Keratinocyte (primary cell): ENCODE results near the gene TRMT5. TPM values are rescaled to one million over a fixed set of nuclear protein-coding genes. Genes with fewer than 3 reads are reported as not detected.

Source experiments
- DNase-seq: peaks from one replicate; pipeline ENCODE4 v3.0.0-alpha.2; 2011; ENCODE audit warnings: low read depth, missing footprints, low spot score
- FAIRE-seq: peaks from 2 replicates; lab custom pipeline; 2011; peaks lifted over from hg19 to GRCh38; lab: Jason Lieb, UNC
- H2AFZ ChIP-seq: 2 replicates; pipeline ENCODE4 v1.6.0; 2012; ENCODE audit warnings: low read length, control low read depth, inconsistent platforms; ENCODE audit not compliant: control insufficient read depth
- H3K27ac ChIP-seq: 2 replicates; pipeline ENCODE4 v1.5.1; 2011; ENCODE audit warnings: low read length; ENCODE audit not compliant: control insufficient read depth, insufficient read depth
- H3K27me3 ChIP-seq: 3 replicates; pipeline ENCODE4 v1.6.0; 2011; ENCODE audit warnings: low read length; ENCODE audit not compliant: control insufficient read depth, insufficient read depth; ENCODE audit errors: extremely low read depth
- H3K36me3 ChIP-seq, 2 experiments: 2 replicates in 1 of 2; 3 replicates in 1 of 2; pipeline ENCODE4 v1.5.1; 2011; ENCODE audit warnings: low read length in 2 of 2, mild to moderate bottlenecking in 1 of 2; ENCODE audit not compliant: control insufficient read depth in 2 of 2, insufficient read depth in 2 of 2; ENCODE audit errors: extremely low read depth in 1 of 2
- H3K4me1 ChIP-seq: 3 replicates; pipeline ENCODE4 v1.5.1; 2011; ENCODE audit warnings: low read length; ENCODE audit not compliant: control insufficient read depth, insufficient read depth; ENCODE audit errors: extremely low read depth
- H3K4me2 ChIP-seq: 3 replicates; pipeline ENCODE4 v1.6.0; 2011; ENCODE audit warnings: low read depth, low read length; ENCODE audit not compliant: control insufficient read depth, insufficient read depth; ENCODE audit errors: extremely low read depth
- H3K4me3 ChIP-seq, 3 experiments: fragments of 200-600 bp in 1 of 3; sonication (generic) in 1 of 3; 2 replicates in 2 of 3; 3 replicates in 1 of 3; pipeline ENCODE4 v1.5.1; 2011 to 2016; ENCODE audit warnings: low read length in 3 of 3, mild to moderate bottlenecking in 3 of 3, control low read depth in 2 of 3, inconsistent platforms in 1 of 3, low read depth in 1 of 3, mixed read lengths in 1 of 3, mixed run types in 1 of 3, moderate library complexity in 1 of 3; ENCODE audit not compliant: control insufficient read depth in 2 of 3, insufficient read depth in 2 of 3; ENCODE audit errors: extremely low read depth in 1 of 3
- H3K79me2 ChIP-seq: 2 replicates; pipeline ENCODE4 v1.6.0; 2012; ENCODE audit warnings: low read length; ENCODE audit not compliant: control insufficient read depth, insufficient read depth
- H3K9ac ChIP-seq: 3 replicates; pipeline ENCODE4 v1.6.0; 2011; ENCODE audit warnings: low read length; ENCODE audit not compliant: control insufficient read depth, insufficient read depth; ENCODE audit errors: extremely low read depth
- H3K9me1 ChIP-seq: 3 replicates; pipeline ENCODE4 v1.6.0; 2011; ENCODE audit warnings: low read length; ENCODE audit not compliant: control insufficient read depth, insufficient read depth; ENCODE audit errors: extremely low read depth
- H3K9me3 ChIP-seq: 2 replicates; pipeline ENCODE4 v1.5.1; 2012; ENCODE audit warnings: low read depth, low read length; ENCODE audit not compliant: control insufficient read depth
- H4K20me1 ChIP-seq: 3 replicates; pipeline ENCODE4 v1.6.0; 2011; ENCODE audit warnings: low read length; ENCODE audit not compliant: control insufficient read depth, insufficient read depth; ENCODE audit errors: extremely low read depth
- EZH2 ChIP-seq: IDR thresholded peaks from one replicate; pipeline ENCODE4 v1.6.1; 2012; ENCODE audit warnings: inconsistent platforms, mild to moderate bottlenecking, low read length, moderate library complexity
- dilution Hi-C: fragments of 300-500 bp; cut with MboI; formaldehyde crosslinking; loops from one replicate; pipeline ENCODE4 v1.7.0; 2020; ENCODE audit warnings: low sequenced_read_pairs; ENCODE audit not compliant: extremely low pct_ligation_motif_present
- polyA plus RNA-seq, 5 experiments: library from polyadenylated mRNA; depleted of rRNA in 3 of 5; stranded (reverse) in 3 of 5; stranded (forward) in 1 of 5; unstranded in 1 of 5; fragments of >200 nt; gene quantifications; 1 replicate in 1 of 5; 2 replicates in 3 of 5; 3 replicates in 1 of 5; pipeline versions ENCODE4 v1.2.1 to v1.2.3, GENCODE V29; 2011 to 2012; ENCODE audit warnings: missing spikeins in 2 of 5, low read depth in 1 of 5, low replicate concordance in 1 of 5
- TF ChIP-seq, protein P1 (sequence below), 3 experiments: IDR thresholded peaks in 1 of 3; conservative IDR thresholded peaks in 1 of 3; optimal IDR thresholded peaks in 1 of 3; 2 replicates in 2 of 3; 3 replicates in 1 of 3; pipeline versions ENCODE3 to v1.5.1; 2011; ENCODE audit warnings: low read length in 3 of 3, mild to moderate bottlenecking in 3 of 3, moderate library complexity in 2 of 3, control low read depth in 1 of 3, inconsistent platforms in 1 of 3; ENCODE audit not compliant: insufficient read depth in 2 of 3; ENCODE audit errors: extremely low read depth in 1 of 3

The TRMT5 gene
- polyA plus RNA-seq, 1 donor (not counting 4 experiments of a cell fraction or from before 2014, with no cell fraction given): 13.8 TPM

DNA sequence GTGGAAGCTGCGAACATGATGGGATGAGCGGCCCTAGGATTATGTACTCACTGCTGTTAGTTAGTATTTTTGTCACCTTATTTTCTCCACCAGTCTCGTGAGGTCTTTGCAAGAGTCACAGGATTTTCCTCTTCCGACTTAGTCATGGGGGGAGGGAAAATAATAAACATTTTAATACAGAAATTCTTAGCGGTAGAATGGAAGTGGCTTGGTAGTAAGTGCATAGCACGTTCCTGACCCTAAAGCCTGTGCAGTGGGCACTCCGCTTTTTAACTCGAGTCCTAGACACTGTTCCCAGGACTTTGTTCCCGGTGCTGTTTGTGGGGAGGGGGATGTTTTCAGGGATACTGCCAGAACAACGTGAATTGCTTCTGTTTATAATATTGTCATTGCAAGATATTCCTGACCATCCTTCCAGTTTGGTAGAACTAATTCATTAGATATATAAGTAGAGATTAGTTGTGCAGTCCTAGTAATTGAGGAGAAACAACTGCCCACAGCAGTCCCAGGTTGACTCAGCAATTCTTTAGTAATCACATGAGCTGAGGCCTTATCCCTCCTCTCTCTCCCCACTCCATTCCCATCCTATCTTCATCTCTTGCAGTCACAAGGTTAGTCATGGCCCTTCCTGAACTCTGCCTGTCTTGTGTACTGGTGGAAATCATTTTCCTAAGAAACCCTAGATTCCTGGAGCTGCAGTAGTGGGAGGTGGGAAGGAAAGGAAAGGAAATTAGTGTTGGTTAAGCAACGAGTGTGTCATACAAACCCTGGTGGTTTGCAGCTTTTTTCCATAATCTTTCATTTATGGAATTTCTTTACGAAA is 965 bp upstream of the TRMT5 start:
- H3K9me1 ChIP-seq: no peaks in the 10 kb centered on the region
- H3K4me1 ChIP-seq: peaks cover 26% of the 10 kb centered on the region
- dilution Hi-C loops: no loop called here
- no peaks in the 10 kb centered on the region for H3K9me3 ChIP-seq
- H3K36me3 ChIP-seq: peaks cover 2 to 5% of the 10 kb centered on the region in 2 experiments
- H3K4me2 ChIP-seq: peak overlapping the region; percentile 84
- peak overlapping the region; percentile 98 for H3K27ac ChIP-seq
- FAIRE-seq (peak; percentile 81), DNase-seq (no peak)
- H3K79me2 ChIP-seq: peaks cover 25% of the 10 kb centered on the region
- peak overlapping the region; percentile 98 for H3K9ac ChIP-seq
- TF ChIP-seq, protein P1, sequence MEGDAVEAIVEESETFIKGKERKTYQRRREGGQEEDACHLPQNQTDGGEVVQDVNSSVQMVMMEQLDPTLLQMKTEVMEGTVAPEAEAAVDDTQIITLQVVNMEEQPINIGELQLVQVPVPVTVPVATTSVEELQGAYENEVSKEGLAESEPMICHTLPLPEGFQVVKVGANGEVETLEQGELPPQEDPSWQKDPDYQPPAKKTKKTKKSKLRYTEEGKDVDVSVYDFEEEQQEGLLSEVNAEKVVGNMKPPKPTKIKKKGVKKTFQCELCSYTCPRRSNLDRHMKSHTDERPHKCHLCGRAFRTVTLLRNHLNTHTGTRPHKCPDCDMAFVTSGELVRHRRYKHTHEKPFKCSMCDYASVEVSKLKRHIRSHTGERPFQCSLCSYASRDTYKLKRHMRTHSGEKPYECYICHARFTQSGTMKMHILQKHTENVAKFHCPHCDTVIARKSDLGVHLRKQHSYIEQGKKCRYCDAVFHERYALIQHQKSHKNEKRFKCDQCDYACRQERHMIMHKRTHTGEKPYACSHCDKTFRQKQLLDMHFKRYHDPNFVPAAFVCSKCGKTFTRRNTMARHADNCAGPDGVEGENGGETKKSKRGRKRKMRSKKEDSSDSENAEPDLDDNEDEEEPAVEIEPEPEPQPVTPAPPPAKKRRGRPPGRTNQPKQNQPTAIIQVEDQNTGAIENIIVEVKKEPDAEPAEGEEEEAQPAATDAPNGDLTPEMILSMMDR (optimal IDR thresholded peaks at IDR 0.05 in 1 of 3, IDR thresholded peaks at IDR 0.05 in 1 of 3, conservative IDR thresholded peaks at IDR 0.05 in 1 of 3; ENCODE audit: extremely low read depth in 1 of 3, insufficient read depth in 2 of 3, low read length in 3 of 3): no peak
- no peak for TF ChIP-seq EZH2
- peak overlapping the region; percentile 82 to 98 (median 88) for H3K4me3 ChIP-seq
- peak overlapping the region; percentile 99 for H2AFZ ChIP-seq
- no peaks in the 10 kb centered on the region for H4K20me1 ChIP-seq
- H3K27me3 ChIP-seq: no peaks in the 10 kb centered on the region

GRCh38 chr14:60977847-60978246 is 3.0 kb downstream of the TRMT5 start:
- Histone ChIP-seq H4K20me1 (no peaks in the 10 kb centered on the region), H3K4me3 (no peak overlapping the region), H3K79me2 (peaks cover 25% of the 10 kb centered on the region), H3K4me2 (peak overlapping the region; percentile 2), H3K9ac (no peak overlapping the region), H3K9me3 (no peaks in the 10 kb centered on the region), H3K4me1 (peaks cover 26% of the 10 kb centered on the region), H3K27ac (no peak overlapping the region), H3K36me3 (peaks cover 10 to 18% of the 10 kb centered on the region in 2 experiments), H2AFZ (no peak overlapping the region), H3K9me1 (no peaks in the 10 kb centered on the region), H3K27me3 (no peaks in the 10 kb centered on the region)
- FAIRE-seq: no peak
- dilution Hi-C loops: no loop called here
- no peak for TF ChIP-seq EZH2
- TF ChIP-seq, protein P1 (optimal IDR thresholded peaks at IDR 0.05 in 1 of 3, IDR thresholded peaks at IDR 0.05 in 1 of 3, conservative IDR thresholded peaks at IDR 0.05 in 1 of 3; ENCODE audit: extremely low read depth in 1 of 3, insufficient read depth in 2 of 3, low read length in 3 of 3): no peak
- no peak for DNase-seq
